HepG2 (cell line): ENCODE data around the gene BTG4.

Source experiments
- EP300 ChIP-seq, 3 experiments: sonication (generic) in 1 of 3; formaldehyde crosslinking in 1 of 3; IDR thresholded peaks; 2 replicates each; pipeline versions ENCODE4 v1.5.1 to v1.6.1; 2011 to 2020; ENCODE audit warnings: low read depth in 2 of 3, low read length in 2 of 3, borderline replicate concordance in 1 of 3, improper control_type of control experiment in 1 of 3, mild to moderate bottlenecking in 1 of 3, missing genetic modification reagents in 1 of 3, moderate library complexity in 1 of 3
- HNRNPL ChIP-seq: fragments of 200-400 bp; formaldehyde crosslinking; IDR thresholded peaks from 2 replicates; pipeline ENCODE4 v1.6.1; 2017; ENCODE audit warnings: mild to moderate bottlenecking, low read depth, low read length
- KDM3A ChIP-seq: IDR thresholded peaks from 2 replicates; pipeline ENCODE4 v1.6.1; 2018; ENCODE audit warnings: low read depth, missing compliant biosample characterization
- POLR2AphosphoS5 ChIP-seq: IDR thresholded peaks from 2 replicates; pipeline ENCODE4 v1.6.1; 2012; ENCODE audit warnings: low read depth, low read length
- TFE3 ChIP-seq: IDR thresholded peaks from 2 replicates; pipeline ENCODE4 v1.6.1; 2016
- ZBTB7A ChIP-seq: sonication (generic); formaldehyde crosslinking; IDR thresholded peaks from 2 replicates; pipeline ENCODE4 v1.8.0; 2022; ENCODE audit warnings: mild to moderate bottlenecking, missing genetic modification reagents
- TF ChIP-seq, protein P1 (sequence below): sonication (generic); formaldehyde crosslinking; IDR thresholded peaks from 2 replicates; pipeline ENCODE4 v1.5.0; 2020; ENCODE audit warnings: mild to moderate bottlenecking, missing genetic modification reagents, moderate library complexity

- TF ChIP-seq POLR2AphosphoS5: no peak
- no peak for TF ChIP-seq KDM3A (CRISPR knock-in tag)
- no peak for TF ChIP-seq EP300 (IDR thresholded peaks at IDR 0.05; ENCODE audit: low read depth in 2 of 2, low read length in 2 of 2)
- TF ChIP-seq EP300 (CRISPR knock-in tag; IDR thresholded peaks at IDR 0.05; ENCODE audit: borderline replicate concordance): no peak
- TF ChIP-seq, protein P1, sequence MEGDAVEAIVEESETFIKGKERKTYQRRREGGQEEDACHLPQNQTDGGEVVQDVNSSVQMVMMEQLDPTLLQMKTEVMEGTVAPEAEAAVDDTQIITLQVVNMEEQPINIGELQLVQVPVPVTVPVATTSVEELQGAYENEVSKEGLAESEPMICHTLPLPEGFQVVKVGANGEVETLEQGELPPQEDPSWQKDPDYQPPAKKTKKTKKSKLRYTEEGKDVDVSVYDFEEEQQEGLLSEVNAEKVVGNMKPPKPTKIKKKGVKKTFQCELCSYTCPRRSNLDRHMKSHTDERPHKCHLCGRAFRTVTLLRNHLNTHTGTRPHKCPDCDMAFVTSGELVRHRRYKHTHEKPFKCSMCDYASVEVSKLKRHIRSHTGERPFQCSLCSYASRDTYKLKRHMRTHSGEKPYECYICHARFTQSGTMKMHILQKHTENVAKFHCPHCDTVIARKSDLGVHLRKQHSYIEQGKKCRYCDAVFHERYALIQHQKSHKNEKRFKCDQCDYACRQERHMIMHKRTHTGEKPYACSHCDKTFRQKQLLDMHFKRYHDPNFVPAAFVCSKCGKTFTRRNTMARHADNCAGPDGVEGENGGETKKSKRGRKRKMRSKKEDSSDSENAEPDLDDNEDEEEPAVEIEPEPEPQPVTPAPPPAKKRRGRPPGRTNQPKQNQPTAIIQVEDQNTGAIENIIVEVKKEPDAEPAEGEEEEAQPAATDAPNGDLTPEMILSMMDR (CRISPR knock-in tag): no peak
- TF ChIP-seq ZBTB7A (CRISPR knock-in tag): no peak
- TF ChIP-seq HNRNPL: no peak
- no peak for TF ChIP-seq TFE3 (CRISPR knock-in tag)
Observed at GRCh38 chr11:111448831-111449557, 63.2 kb downstream of the BTG4 start.
